Neural progenitor cell (in vitro differentiated cells): ENCODE results near the gene ZBTB26. TPM values are rescaled to one million over a fixed set of nuclear protein-coding genes. Genes with fewer than 3 reads are reported as not detected.

Experiments used
- DNase-seq: peaks from one replicate; pipeline ENCODE4 v3.0.0-alpha.2; 2016; ENCODE audit warnings: low spot score
- H2AFZ ChIP-seq: fragments of 200-600 bp; sonication (generic); replicated peaks from 2 replicates; pipeline ENCODE4 v1.6.1; 2016; ENCODE audit warnings: antibody characterized with exemption
- H3F3A ChIP-seq: fragments of 200-600 bp; sonication (generic); 2 replicates; pipeline ENCODE4 v1.6.1; 2016; ENCODE audit warnings: antibody characterized with exemption, low read depth
- H3K27ac ChIP-seq: fragments of 200-600 bp; sonication (generic); 2 replicates; pipeline ENCODE4 v1.5.1; 2016; ENCODE audit warnings: mild to moderate bottlenecking
- H3K27me3 ChIP-seq: fragments of 200-600 bp; sonication (generic); 2 replicates; pipeline ENCODE4 v1.6.1; 2016; ENCODE audit warnings: mild to moderate bottlenecking, moderate library complexity
- H3K36me3 ChIP-seq: fragments of 200-600 bp; sonication (generic); 2 replicates; pipeline ENCODE4 v1.5.1; 2016
- H3K4me1 ChIP-seq: fragments of 200-600 bp; sonication (generic); 2 replicates; pipeline ENCODE4 v1.6.1; 2016; ENCODE audit warnings: mixed run types
- H3K4me2 ChIP-seq: fragments of 200-600 bp; sonication (generic); 2 replicates; pipeline ENCODE4 v1.6.1; 2016
- H3K4me3 ChIP-seq: fragments of 200-600 bp; sonication (generic); 2 replicates; pipeline ENCODE4 v1.5.1; 2016
- H3K79me2 ChIP-seq: fragments of 200-600 bp; sonication (generic); 2 replicates; pipeline ENCODE4 v1.6.1; 2016; ENCODE audit warnings: low read depth
- H3K9ac ChIP-seq: fragments of 200-600 bp; sonication (generic); 2 replicates; pipeline ENCODE4 v1.6.1; 2016
- H3K9me3 ChIP-seq: fragments of 200-600 bp; sonication (generic); 2 replicates; pipeline ENCODE4 v1.5.1; 2016; ENCODE audit warnings: low read depth
- H4K20me1 ChIP-seq: fragments of 200-600 bp; sonication (generic); 2 replicates; pipeline ENCODE4 v1.6.1; 2016; ENCODE audit warnings: low read depth
- H3K27ac Mint-ChIP-seq: 3 replicates; pipeline ENCODE4 v1.8.0; 2021; ENCODE audit warnings: mixed read lengths
- H3K27me3 Mint-ChIP-seq: 2 replicates; pipeline ENCODE4 v1.8.0; 2022; ENCODE audit warnings: low read depth, mild to moderate bottlenecking, inconsistent platforms, moderate library complexity, mixed read lengths; ENCODE audit not compliant: insufficient read depth
- H3K36me3 Mint-ChIP-seq: 3 replicates; pipeline ENCODE4 v1.8.0; 2021; ENCODE audit warnings: mixed read lengths
- H3K4me1 Mint-ChIP-seq: 3 replicates; pipeline ENCODE4 v1.8.0; 2021; ENCODE audit warnings: mixed read lengths
- H3K4me3 Mint-ChIP-seq: 3 replicates; pipeline ENCODE4 v1.8.0; 2021; ENCODE audit warnings: mild to moderate bottlenecking, moderate library complexity, mixed read lengths
- H3K9me3 Mint-ChIP-seq: 3 replicates; pipeline ENCODE4 v1.8.0; 2020; ENCODE audit warnings: mixed read lengths
- EZH2 ChIP-seq: fragments of 200-600 bp; sonication (generic); IDR thresholded peaks from 2 replicates; pipeline ENCODE4 v1.6.1; 2017; ENCODE audit warnings: antibody characterized with exemption, mild to moderate bottlenecking, moderate library complexity
- EZH2phosphoT487 ChIP-seq: fragments of 200-600 bp; sonication (generic); IDR thresholded peaks from 2 replicates; pipeline ENCODE4 v1.6.1; 2017; ENCODE audit warnings: antibody characterized with exemption
- total RNA-seq: library from RNA; depleted of rRNA; stranded (reverse); fragments of >200 nt; gene quantifications from 2 replicates; pipeline ENCODE4 v1.2.3, GENCODE V29; 2015; ENCODE audit warnings: low replicate concordance
- TF ChIP-seq, protein P1 (sequence below): fragments of 200-600 bp; sonication (generic); IDR thresholded peaks from 2 replicates; pipeline ENCODE4 v1.5.1; 2017; ENCODE audit warnings: antibody characterized with exemption, mild to moderate bottlenecking

The ZBTB26 gene
- total RNA-seq, 1 donor from 2014 or later: 15.5 TPM

DNA sequence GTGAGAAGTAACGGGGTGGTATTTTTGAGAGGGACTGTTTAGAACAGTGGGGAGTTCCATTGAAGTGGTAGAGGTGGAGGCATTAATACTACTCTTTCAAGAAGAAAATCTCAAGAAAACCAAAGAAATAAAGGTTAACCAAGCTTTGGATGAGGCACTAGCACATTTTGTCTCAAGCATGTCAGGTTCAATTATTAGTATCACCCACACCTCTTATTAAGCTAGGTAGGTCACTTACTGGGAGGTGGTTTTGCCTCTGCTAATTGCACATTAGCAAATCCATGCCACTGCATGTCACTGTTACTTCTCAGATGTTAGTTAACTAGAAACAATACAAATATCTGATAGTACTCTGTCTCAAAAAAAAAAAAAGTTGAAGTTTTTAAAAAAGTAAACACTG is 19.7 kb upstream of the ZBTB26 start:
- H3K4me3 ChIP-seq: no peak overlapping the region
- Mint-ChIP-seq H3K4me1 (peaks cover 13% of the 10 kb centered on the region), H3K27ac (no peak overlapping the region), H3K27me3 (no peaks in the 10 kb centered on the region), H3K36me3 (peaks cover 7% of the 10 kb centered on the region), H3K4me3 (no peak overlapping the region), H3K9me3 (peaks cover 2% of the 10 kb centered on the region)
- no peak overlapping the region for H3K4me2 ChIP-seq
- DNase-seq: no peak
- no peak overlapping the region for H2AFZ ChIP-seq
- no peak overlapping the region for H3K9ac ChIP-seq
- H3K4me1 ChIP-seq: peaks cover 14% of the 10 kb centered on the region
- TF ChIP-seq, protein P1, sequence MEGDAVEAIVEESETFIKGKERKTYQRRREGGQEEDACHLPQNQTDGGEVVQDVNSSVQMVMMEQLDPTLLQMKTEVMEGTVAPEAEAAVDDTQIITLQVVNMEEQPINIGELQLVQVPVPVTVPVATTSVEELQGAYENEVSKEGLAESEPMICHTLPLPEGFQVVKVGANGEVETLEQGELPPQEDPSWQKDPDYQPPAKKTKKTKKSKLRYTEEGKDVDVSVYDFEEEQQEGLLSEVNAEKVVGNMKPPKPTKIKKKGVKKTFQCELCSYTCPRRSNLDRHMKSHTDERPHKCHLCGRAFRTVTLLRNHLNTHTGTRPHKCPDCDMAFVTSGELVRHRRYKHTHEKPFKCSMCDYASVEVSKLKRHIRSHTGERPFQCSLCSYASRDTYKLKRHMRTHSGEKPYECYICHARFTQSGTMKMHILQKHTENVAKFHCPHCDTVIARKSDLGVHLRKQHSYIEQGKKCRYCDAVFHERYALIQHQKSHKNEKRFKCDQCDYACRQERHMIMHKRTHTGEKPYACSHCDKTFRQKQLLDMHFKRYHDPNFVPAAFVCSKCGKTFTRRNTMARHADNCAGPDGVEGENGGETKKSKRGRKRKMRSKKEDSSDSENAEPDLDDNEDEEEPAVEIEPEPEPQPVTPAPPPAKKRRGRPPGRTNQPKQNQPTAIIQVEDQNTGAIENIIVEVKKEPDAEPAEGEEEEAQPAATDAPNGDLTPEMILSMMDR: no peak
- TF ChIP-seq EZH2: no peak
- no peak for TF ChIP-seq EZH2phosphoT487
- H3K27me3 ChIP-seq: no peaks in the 10 kb centered on the region
- H3K9me3 ChIP-seq: no peaks in the 10 kb centered on the region
- no peaks in the 10 kb centered on the region for H3K36me3 ChIP-seq
- no peak overlapping the region for H3K27ac ChIP-seq
- H3K79me2 ChIP-seq: peaks cover 100% of the 10 kb centered on the region
- peaks cover 89% of the 10 kb centered on the region for H4K20me1 ChIP-seq
- H3F3A ChIP-seq: no peaks in the 10 kb centered on the region

DNA sequence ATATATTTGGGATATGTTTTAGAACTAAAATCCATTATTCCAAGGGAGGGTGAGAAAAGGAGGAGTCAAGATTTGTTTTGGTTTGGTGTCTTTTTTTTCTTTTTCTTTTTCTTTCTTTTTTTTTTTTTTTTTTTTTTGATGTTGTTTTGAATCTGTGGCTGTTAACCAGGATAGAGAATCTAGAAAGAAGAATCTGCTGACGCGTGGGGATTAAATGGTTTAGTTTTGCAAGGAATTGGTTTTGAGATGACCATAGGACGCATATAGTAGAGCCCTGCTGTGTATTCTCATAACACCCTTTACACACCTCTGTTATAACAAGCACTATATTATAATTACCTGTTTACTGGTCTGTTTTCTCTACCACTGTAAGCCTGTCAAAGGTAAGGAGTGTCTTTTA is 19.0 kb upstream of the ZBTB26 start:
- peaks cover 2% of the 10 kb centered on the region for H3K9me3 Mint-ChIP-seq
- no peak overlapping the region for H2AFZ ChIP-seq
- no peaks in the 10 kb centered on the region for H3K36me3 ChIP-seq
- H4K20me1 ChIP-seq: peaks cover 90% of the 10 kb centered on the region
- peaks cover 16% of the 10 kb centered on the region for H3K4me1 Mint-ChIP-seq
- H3K27me3 Mint-ChIP-seq: no peaks in the 10 kb centered on the region
- H3K36me3 Mint-ChIP-seq: peaks cover 10% of the 10 kb centered on the region
- no peak overlapping the region for H3K27ac ChIP-seq
- H3K4me2 ChIP-seq: no peak overlapping the region
- H3K4me3 Mint-ChIP-seq: no peak overlapping the region
- H3K27me3 ChIP-seq: no peaks in the 10 kb centered on the region
- H3F3A ChIP-seq: no peaks in the 10 kb centered on the region
- TF ChIP-seq EZH2phosphoT487: no peak
- TF ChIP-seq, protein P1: no peak
- no peak for TF ChIP-seq EZH2
- peaks cover 100% of the 10 kb centered on the region for H3K79me2 ChIP-seq
- no peak for DNase-seq
- H3K4me3 ChIP-seq: no peak overlapping the region
- H3K27ac Mint-ChIP-seq: no peak overlapping the region
- H3K9ac ChIP-seq: no peak overlapping the region
- H3K9me3 ChIP-seq: no peaks in the 10 kb centered on the region
- H3K4me1 ChIP-seq: peaks cover 17% of the 10 kb centered on the region

DNA sequence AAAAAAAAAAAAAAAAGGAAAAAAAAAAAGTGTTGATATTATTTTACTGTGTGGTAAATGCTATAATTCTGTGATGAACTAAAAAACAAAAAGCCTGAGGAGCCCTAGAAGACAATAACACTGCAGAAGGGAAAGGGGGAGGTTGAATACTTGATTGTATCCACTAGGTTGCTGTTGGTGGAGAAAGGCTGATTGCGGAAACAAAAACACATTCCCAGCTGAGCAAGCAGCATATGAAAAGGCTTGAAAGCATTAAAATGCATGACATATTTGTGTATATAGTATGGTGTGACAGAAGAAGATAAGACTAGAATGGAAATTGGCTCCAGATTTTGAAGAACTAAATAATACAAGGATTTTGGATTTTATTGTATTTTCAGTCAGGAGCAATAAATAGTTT is 18.4 kb upstream of the ZBTB26 start:
- TF ChIP-seq EZH2: no peak
- no peaks in the 10 kb centered on the region for H3K36me3 ChIP-seq
- Mint-ChIP-seq H3K27me3 (no peaks in the 10 kb centered on the region), H3K4me1 (peaks cover 18% of the 10 kb centered on the region), H3K27ac (no peak overlapping the region), H3K4me3 (no peak overlapping the region), H3K36me3 (peaks cover 9% of the 10 kb centered on the region), H3K9me3 (peaks cover 2% of the 10 kb centered on the region)
- no peak overlapping the region for H3K27ac ChIP-seq
- peaks cover 100% of the 10 kb centered on the region for H3K79me2 ChIP-seq
- H3K9ac ChIP-seq: no peak overlapping the region
- H4K20me1 ChIP-seq: peaks cover 90% of the 10 kb centered on the region
- peaks cover 17% of the 10 kb centered on the region for H3K4me1 ChIP-seq
- H3K9me3 ChIP-seq: no peaks in the 10 kb centered on the region
- H3F3A ChIP-seq: no peaks in the 10 kb centered on the region
- H2AFZ ChIP-seq: no peak overlapping the region
- H3K4me2 ChIP-seq: no peak overlapping the region
- no peak for DNase-seq
- H3K27me3 ChIP-seq: no peaks in the 10 kb centered on the region
- H3K4me3 ChIP-seq: no peak overlapping the region

DNA sequence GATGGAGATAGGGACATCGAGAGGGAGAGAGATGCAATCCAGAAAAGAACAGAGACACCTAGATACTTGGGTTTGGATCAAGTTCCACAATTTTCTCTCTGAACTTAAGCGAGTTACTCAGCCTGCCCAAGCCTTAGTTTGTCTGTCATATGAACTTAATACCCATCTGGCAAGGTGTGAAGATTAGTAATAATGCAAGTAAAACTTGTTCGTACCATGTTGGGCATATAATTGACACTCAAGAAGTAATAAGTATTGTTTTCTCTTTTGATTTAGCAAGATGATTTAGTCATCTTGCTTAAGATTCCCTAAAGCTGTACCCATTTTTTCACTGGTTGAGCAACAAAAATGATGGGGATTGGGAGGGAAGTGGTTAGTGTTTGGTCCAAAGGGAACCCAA is 17.0 kb upstream of the ZBTB26 start:
- no peak overlapping the region for H2AFZ ChIP-seq
- no peak overlapping the region for H3K9ac ChIP-seq
- peak overlapping the region; percentile 74 for H3K27ac ChIP-seq
- no peaks in the 10 kb centered on the region for H3K36me3 ChIP-seq
- H3K4me1 Mint-ChIP-seq: peaks cover 18% of the 10 kb centered on the region
- no peak overlapping the region for H3K4me2 ChIP-seq
- H3K4me3 Mint-ChIP-seq: no peak overlapping the region
- peaks cover 89% of the 10 kb centered on the region for H4K20me1 ChIP-seq
- H3K9me3 ChIP-seq: no peaks in the 10 kb centered on the region
- H3K27ac Mint-ChIP-seq: peak overlapping the region; percentile 26
- H3K27me3 ChIP-seq: no peaks in the 10 kb centered on the region
- peaks cover 9% of the 10 kb centered on the region for H3K36me3 Mint-ChIP-seq
- peaks cover 2% of the 10 kb centered on the region for H3K9me3 Mint-ChIP-seq
- DNase-seq: no peak
- peaks cover 100% of the 10 kb centered on the region for H3K79me2 ChIP-seq
- peaks cover 17% of the 10 kb centered on the region for H3K4me1 ChIP-seq
- H3K4me3 ChIP-seq: no peak overlapping the region
- TF ChIP-seq, protein P1: no peak
- TF ChIP-seq EZH2: no peak
- TF ChIP-seq EZH2phosphoT487: no peak
- H3F3A ChIP-seq: no peaks in the 10 kb centered on the region
- no peaks in the 10 kb centered on the region for H3K27me3 Mint-ChIP-seq
